ENCODE results near the gene ENTHD1.

The ENTHD1 gene

DNA sequence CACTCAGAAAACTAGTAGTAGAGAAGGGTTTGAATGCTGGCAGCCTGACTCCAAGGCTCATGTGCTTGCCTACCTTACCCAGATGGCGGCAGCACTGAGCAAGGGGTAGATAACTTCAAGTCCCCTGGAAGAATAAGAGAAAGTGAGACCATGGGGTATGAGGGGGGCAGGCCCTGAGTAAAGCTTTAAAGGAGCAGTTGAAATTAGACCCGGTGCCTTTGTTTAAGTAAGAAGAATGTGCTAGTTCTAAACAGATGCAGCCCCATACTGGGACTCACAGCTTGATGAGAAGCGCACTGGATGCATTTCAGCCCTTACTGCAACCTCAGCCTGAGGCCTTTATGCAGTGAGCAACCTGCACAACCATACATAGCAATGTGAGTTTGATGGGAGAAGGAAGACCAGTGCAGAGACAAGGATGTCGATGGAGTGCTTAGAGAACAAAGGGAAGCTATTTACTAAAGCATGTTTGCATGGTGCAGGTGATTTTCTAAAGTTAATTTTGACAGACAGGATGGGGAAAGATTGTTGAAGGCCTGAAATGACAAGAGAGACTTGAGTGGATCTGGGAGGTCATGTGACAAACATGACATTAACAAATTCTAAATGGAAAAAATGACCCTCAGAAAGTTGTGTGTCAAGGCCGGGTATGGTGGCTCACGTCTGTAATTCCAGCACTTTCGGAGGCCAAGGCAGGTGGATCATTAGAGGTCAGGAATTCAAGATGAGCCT, 39.5 kb upstream of the ENTHD1 start:
- peaks cover 20% of the 10 kb centered on the region for H3K27me3 ChIP-seq (ENCODE audit: control insufficient read depth, insufficient read depth, low read length)
- no peaks in the 10 kb centered on the region for H3K4me1 ChIP-seq (ENCODE audit: control insufficient read depth, insufficient read depth, low read length)
- no peaks in the 10 kb centered on the region for H3K36me3 ChIP-seq (ENCODE audit: control insufficient read depth, insufficient read depth, low read length)
- no peaks in the 10 kb centered on the region for H3K9me3 ChIP-seq (ENCODE audit: control insufficient read depth, low read length)
- H3K9ac ChIP-seq (ENCODE audit: low read length): no peak overlapping the region
- H3K4me3 ChIP-seq (ENCODE audit: low read length): no peak overlapping the region

DNA sequence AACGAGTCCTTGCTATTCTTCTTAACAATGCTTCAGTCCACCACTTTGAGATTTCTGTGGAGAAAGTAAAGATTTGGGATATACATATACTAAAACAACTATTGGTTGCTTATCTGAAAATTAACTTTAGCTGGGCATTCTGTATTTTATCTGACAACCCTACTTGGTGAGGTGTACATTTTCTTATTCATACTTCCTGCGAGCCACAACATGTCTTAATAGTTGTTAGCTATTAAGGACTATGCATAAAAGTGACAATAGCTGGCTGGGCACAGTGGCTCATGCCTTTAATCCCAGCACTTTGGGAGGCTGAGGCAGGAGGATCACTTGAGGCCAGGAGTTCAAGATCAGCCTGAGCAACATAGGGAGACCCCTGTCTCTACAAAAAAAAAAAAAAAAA, 38.6 kb upstream of the ENTHD1 start:
- peaks cover 18% of the 10 kb centered on the region for H3K27me3 ChIP-seq (ENCODE audit: control insufficient read depth, insufficient read depth, low read length)
- H3K4me1 ChIP-seq (ENCODE audit: control insufficient read depth, insufficient read depth, low read length): no peaks in the 10 kb centered on the region
- no peaks in the 10 kb centered on the region for H3K36me3 ChIP-seq (ENCODE audit: control insufficient read depth, insufficient read depth, low read length)
- H3K9ac ChIP-seq (ENCODE audit: low read length): no peak overlapping the region
- no peak overlapping the region for H3K4me3 ChIP-seq (ENCODE audit: low read length)
- H3K9me3 ChIP-seq (ENCODE audit: control insufficient read depth, low read length): no peaks in the 10 kb centered on the region

GRCh38 chr22:39931251-39931650, 37.7 kb upstream of the ENTHD1 start:
- Histone ChIP-seq H3K4me3 (ENCODE audit: low read length) (no peak overlapping the region), H3K27me3 (ENCODE audit: control insufficient read depth, insufficient read depth, low read length) (peaks cover 15% of the 10 kb centered on the region), H3K9me3 (ENCODE audit: control insufficient read depth, low read length) (no peaks in the 10 kb centered on the region), H3K4me1 (ENCODE audit: control insufficient read depth, insufficient read depth, low read length) (no peaks in the 10 kb centered on the region), H3K9ac (ENCODE audit: low read length) (no peak overlapping the region), H3K36me3 (ENCODE audit: control insufficient read depth, insufficient read depth, low read length) (no peaks in the 10 kb centered on the region)

GRCh38 chr22:39928536-39929520, 35.3 kb upstream of the ENTHD1 start:
- Histone ChIP-seq H3K36me3 (ENCODE audit: control insufficient read depth, insufficient read depth, low read length) (no peaks in the 10 kb centered on the region), H3K4me1 (ENCODE audit: control insufficient read depth, insufficient read depth, low read length) (no peaks in the 10 kb centered on the region), H3K9ac (ENCODE audit: low read length) (no peak overlapping the region), H3K4me3 (ENCODE audit: low read length) (no peak overlapping the region), H3K27me3 (ENCODE audit: control insufficient read depth, insufficient read depth, low read length) (peaks cover 9% of the 10 kb centered on the region), H3K9me3 (ENCODE audit: control insufficient read depth, low read length) (no peaks in the 10 kb centered on the region)

DNA sequence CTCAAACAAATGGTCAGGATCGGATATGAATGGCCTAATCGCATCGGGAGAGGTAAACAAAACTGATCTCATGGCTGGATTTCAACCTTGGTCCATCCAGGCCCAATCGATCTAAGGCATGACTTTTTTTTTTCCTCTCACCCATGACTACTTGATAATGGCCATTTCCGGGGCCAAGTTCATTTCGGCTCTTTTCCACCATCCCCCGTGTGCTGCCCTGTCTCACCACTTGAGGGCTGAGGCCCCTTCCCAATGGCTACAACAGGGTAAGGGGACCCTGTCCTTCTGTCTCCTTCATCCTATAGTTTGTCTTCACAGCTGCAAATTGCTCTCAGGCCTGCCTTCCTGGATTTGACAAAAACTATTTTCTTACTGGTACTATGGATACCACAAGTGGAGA, 34.0 kb upstream of the ENTHD1 start:
- Histone ChIP-seq H3K4me1 (ENCODE audit: control insufficient read depth, insufficient read depth, low read length) (no peaks in the 10 kb centered on the region), H3K36me3 (ENCODE audit: control insufficient read depth, insufficient read depth, low read length) (no peaks in the 10 kb centered on the region), H3K4me3 (ENCODE audit: low read length) (no peak overlapping the region), H3K9ac (ENCODE audit: low read length) (no peak overlapping the region), H3K27me3 (ENCODE audit: control insufficient read depth, insufficient read depth, low read length) (peaks cover 9% of the 10 kb centered on the region), H3K9me3 (ENCODE audit: control insufficient read depth, low read length) (no peaks in the 10 kb centered on the region)

DNA sequence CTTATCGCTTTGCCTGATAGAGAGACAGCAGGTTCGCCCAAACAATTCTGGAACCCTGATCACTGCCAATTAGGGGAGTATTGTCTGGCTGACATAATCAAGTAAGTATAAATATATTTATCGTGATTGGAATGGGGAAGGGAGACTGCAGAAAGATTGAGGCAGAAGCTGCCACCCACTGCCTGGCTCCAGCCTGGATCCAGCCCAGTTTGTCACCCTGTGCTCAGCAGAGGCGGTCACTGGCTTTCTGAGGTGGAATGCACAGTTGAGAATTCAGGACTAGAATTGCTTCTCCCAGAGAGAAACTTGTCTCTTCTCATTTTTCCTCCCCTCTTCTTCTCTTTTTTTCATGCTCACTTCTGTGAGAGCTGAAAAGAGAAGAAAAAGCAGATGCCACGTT, 33.2 kb upstream of the ENTHD1 start:
- Histone ChIP-seq H3K36me3 (ENCODE audit: control insufficient read depth, insufficient read depth, low read length) (no peaks in the 10 kb centered on the region), H3K27me3 (ENCODE audit: control insufficient read depth, insufficient read depth, low read length) (peaks cover 9% of the 10 kb centered on the region), H3K9ac (ENCODE audit: low read length) (no peak overlapping the region), H3K4me1 (ENCODE audit: control insufficient read depth, insufficient read depth, low read length) (no peaks in the 10 kb centered on the region), H3K4me3 (ENCODE audit: low read length) (no peak overlapping the region), H3K9me3 (ENCODE audit: control insufficient read depth, low read length) (no peaks in the 10 kb centered on the region)

- peaks cover 6% of the 10 kb centered on the region for H3K27me3 ChIP-seq (ENCODE audit: control insufficient read depth, insufficient read depth, low read length)
- H3K9me3 ChIP-seq (ENCODE audit: control insufficient read depth, low read length): no peaks in the 10 kb centered on the region
- H3K36me3 ChIP-seq (ENCODE audit: control insufficient read depth, insufficient read depth, low read length): no peaks in the 10 kb centered on the region
- H3K4me1 ChIP-seq (ENCODE audit: control insufficient read depth, insufficient read depth, low read length): no peaks in the 10 kb centered on the region
- no peak overlapping the region for H3K4me3 ChIP-seq (ENCODE audit: low read length)
- H3K9ac ChIP-seq (ENCODE audit: low read length): no peak overlapping the region
Observed at GRCh38 chr22:39925909-39926679, 32.5 kb upstream of the ENTHD1 start.

DNA sequence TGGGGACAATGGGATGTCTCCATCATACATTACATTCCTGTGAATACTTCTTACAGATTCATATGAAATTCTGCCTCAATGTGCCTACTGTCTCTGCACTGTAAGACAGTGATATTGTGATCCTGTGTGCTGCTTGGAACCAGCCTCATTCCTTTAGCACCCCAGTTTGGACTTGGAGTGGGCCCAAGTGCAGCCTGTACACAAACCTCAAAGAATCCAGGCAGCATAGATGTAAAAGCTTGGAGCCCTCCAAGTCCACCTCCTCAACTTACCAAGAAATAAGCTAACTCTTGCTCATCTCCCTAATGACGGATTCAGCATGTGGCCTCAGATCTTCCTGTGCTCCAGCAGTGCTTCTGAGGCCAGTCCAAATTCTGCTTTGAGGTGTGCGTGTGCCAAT, 31.7 kb upstream of the ENTHD1 start:
- no peaks in the 10 kb centered on the region for H3K27me3 ChIP-seq (ENCODE audit: control insufficient read depth, insufficient read depth, low read length)
- H3K9me3 ChIP-seq (ENCODE audit: control insufficient read depth, low read length): no peaks in the 10 kb centered on the region
- H3K4me1 ChIP-seq (ENCODE audit: control insufficient read depth, insufficient read depth, low read length): no peaks in the 10 kb centered on the region
- H3K36me3 ChIP-seq (ENCODE audit: control insufficient read depth, insufficient read depth, low read length): no peaks in the 10 kb centered on the region
- no peak overlapping the region for H3K4me3 ChIP-seq (ENCODE audit: low read length)
- no peak overlapping the region for H3K9ac ChIP-seq (ENCODE audit: low read length)

GRCh38 chr22:39924286-39924685, 30.7 kb upstream of the ENTHD1 start:
- Histone ChIP-seq H3K9me3 (ENCODE audit: control insufficient read depth, low read length) (no peaks in the 10 kb centered on the region), H3K9ac (ENCODE audit: low read length) (no peak overlapping the region), H3K4me1 (ENCODE audit: control insufficient read depth, insufficient read depth, low read length) (no peaks in the 10 kb centered on the region), H3K27me3 (ENCODE audit: control insufficient read depth, insufficient read depth, low read length) (no peaks in the 10 kb centered on the region), H3K36me3 (ENCODE audit: control insufficient read depth, insufficient read depth, low read length) (no peaks in the 10 kb centered on the region), H3K4me3 (ENCODE audit: low read length) (no peak overlapping the region)

- no peaks in the 10 kb centered on the region for H3K9me3 ChIP-seq (ENCODE audit: control insufficient read depth, low read length)
- no peak overlapping the region for H3K4me3 ChIP-seq (ENCODE audit: low read length)
- no peaks in the 10 kb centered on the region for H3K27me3 ChIP-seq (ENCODE audit: control insufficient read depth, insufficient read depth, low read length)
- H3K4me1 ChIP-seq (ENCODE audit: control insufficient read depth, insufficient read depth, low read length): no peaks in the 10 kb centered on the region
- no peaks in the 10 kb centered on the region for H3K36me3 ChIP-seq (ENCODE audit: control insufficient read depth, insufficient read depth, low read length)
- no peak overlapping the region for H3K9ac ChIP-seq (ENCODE audit: low read length)
Observed at GRCh38 chr22:39923696-39924095, 30.1 kb upstream of the ENTHD1 start.

DNA sequence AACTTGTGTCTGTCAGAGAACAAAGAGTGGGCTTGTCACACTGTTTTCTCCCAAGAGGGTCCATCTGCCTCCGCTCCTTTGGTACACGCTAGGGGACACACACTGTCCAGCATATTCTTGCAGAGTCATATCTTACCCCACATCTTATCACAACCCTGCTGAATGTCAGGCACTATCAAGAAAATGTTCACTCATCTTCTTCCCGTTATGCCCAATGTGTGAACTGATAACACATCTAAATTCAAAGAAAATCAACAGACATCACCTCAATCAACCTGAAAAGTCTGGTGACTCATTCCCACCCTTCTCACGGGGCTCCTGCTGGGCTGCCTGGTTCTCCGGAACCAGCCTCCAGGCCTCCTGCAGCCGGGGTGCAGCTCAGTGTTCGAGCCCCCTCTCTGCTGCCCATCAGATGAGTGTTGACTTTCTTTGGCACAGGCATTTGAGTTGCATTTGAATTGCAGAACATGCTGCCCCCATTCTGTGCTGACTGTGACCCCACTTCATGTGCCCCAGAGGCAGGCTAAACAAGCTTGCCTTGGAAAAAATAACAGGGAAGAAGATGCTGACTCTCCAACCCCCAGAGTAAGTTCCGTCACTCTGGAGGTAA, 26.7 kb upstream of the ENTHD1 start:
- H3K4me3 ChIP-seq (ENCODE audit: low read length): no peak overlapping the region
- no peak overlapping the region for H3K9ac ChIP-seq (ENCODE audit: low read length)
- no peaks in the 10 kb centered on the region for H3K27me3 ChIP-seq (ENCODE audit: control insufficient read depth, insufficient read depth, low read length)
- H3K36me3 ChIP-seq (ENCODE audit: control insufficient read depth, insufficient read depth, low read length): no peaks in the 10 kb centered on the region
- H3K9me3 ChIP-seq (ENCODE audit: control insufficient read depth, low read length): no peaks in the 10 kb centered on the region
- H3K4me1 ChIP-seq (ENCODE audit: control insufficient read depth, insufficient read depth, low read length): no peaks in the 10 kb centered on the region

Data from mucosa of stomach (tissue), 1 donor.